ENCODE measurements around the gene GLMP.

DNA sequence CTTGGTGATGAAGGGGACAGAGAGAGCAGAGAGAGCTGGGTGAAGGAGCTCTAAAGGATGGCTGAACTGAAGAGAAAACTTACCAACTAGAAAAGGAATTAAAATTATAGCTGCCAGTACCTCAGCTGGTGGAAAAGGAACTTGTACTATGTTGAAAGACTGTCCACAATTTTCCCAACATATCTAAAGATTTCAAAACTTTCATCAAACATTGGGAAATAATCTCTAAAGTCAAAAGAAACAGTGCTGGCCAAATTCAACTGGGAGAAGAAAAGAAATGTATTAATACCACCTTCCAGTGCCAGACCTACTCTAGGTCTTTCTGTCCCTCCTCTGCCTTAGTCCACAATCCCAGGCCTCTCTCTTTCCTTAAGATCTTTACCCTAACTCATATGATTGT lies 18.9 kb downstream of the GLMP start:
- TF ChIP-seq, protein P1, sequence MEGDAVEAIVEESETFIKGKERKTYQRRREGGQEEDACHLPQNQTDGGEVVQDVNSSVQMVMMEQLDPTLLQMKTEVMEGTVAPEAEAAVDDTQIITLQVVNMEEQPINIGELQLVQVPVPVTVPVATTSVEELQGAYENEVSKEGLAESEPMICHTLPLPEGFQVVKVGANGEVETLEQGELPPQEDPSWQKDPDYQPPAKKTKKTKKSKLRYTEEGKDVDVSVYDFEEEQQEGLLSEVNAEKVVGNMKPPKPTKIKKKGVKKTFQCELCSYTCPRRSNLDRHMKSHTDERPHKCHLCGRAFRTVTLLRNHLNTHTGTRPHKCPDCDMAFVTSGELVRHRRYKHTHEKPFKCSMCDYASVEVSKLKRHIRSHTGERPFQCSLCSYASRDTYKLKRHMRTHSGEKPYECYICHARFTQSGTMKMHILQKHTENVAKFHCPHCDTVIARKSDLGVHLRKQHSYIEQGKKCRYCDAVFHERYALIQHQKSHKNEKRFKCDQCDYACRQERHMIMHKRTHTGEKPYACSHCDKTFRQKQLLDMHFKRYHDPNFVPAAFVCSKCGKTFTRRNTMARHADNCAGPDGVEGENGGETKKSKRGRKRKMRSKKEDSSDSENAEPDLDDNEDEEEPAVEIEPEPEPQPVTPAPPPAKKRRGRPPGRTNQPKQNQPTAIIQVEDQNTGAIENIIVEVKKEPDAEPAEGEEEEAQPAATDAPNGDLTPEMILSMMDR (IDR thresholded peaks at IDR 0.05), result no peak
- TF ChIP-seq, protein P2, sequence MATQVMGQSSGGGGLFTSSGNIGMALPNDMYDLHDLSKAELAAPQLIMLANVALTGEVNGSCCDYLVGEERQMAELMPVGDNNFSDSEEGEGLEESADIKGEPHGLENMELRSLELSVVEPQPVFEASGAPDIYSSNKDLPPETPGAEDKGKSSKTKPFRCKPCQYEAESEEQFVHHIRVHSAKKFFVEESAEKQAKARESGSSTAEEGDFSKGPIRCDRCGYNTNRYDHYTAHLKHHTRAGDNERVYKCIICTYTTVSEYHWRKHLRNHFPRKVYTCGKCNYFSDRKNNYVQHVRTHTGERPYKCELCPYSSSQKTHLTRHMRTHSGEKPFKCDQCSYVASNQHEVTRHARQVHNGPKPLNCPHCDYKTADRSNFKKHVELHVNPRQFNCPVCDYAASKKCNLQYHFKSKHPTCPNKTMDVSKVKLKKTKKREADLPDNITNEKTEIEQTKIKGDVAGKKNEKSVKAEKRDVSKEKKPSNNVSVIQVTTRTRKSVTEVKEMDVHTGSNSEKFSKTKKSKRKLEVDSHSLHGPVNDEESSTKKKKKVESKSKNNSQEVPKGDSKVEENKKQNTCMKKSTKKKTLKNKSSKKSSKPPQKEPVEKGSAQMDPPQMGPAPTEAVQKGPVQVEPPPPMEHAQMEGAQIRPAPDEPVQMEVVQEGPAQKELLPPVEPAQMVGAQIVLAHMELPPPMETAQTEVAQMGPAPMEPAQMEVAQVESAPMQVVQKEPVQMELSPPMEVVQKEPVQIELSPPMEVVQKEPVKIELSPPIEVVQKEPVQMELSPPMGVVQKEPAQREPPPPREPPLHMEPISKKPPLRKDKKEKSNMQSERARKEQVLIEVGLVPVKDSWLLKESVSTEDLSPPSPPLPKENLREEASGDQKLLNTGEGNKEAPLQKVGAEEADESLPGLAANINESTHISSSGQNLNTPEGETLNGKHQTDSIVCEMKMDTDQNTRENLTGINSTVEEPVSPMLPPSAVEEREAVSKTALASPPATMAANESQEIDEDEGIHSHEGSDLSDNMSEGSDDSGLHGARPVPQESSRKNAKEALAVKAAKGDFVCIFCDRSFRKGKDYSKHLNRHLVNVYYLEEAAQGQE (IDR thresholded peaks at IDR 0.05; ENCODE audit: insufficient read depth in 1 of 2, low read depth in 2 of 2, low read length in 1 of 2), result no peak
- TF ChIP-seq TCF7L2 (IDR thresholded peaks at IDR 0.05; ENCODE audit: low read depth, low read length), result no peak
- TF ChIP-seq POLR2AphosphoS5 (IDR thresholded peaks at IDR 0.05; ENCODE audit: low read depth, low read length), result no peak
